GM21619 (cell line): ENCODE results near the gene SLC25A31.

Experiments used
- ATAC-seq: cut with Tn5 transposase; IDR thresholded peaks from one replicate; pipeline ENCODE4 v1.9.1; 2021; ENCODE audit not compliant: unreplicated experiment

Gene SLC25A31

DNA sequence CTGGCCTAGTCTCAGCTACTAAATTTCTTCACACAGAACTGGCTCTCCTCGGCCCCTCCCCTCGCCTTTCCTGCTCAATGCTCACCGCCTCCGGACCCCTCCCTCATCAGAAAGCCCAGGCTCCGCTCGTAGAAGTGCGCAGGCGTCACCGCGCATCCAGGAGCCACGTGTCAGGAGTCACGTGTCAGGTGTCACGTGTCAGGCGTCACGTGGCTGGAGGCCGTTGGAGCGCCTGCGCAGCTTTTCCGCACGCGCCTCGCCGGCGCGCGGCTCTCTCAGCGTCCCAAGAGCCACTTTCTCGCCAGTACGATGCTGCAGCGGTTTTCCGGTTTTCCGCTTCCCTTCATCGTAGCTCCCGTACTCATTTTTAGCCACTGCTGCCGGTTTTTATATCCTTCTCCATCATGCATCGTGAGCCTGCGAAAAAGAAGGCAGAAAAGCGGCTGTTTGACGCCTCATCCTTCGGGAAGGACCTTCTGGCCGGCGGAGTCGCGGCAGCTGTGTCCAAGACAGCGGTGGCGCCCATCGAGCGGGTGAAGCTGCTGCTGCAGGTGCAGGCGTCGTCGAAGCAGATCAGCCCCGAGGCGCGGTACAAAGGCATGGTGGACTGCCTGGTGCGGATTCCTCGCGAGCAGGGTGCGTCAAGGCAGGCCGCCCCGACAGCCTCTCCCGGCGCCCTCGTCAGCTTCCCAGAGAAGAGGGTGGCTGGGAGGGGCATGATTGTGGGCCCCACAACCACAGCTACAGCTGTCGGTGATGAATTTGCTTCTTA lies at the start of gene SLC25A31:
Gene SLC25A31 (plus strand): TSS at position 259 of the 772 bp plus-strand sequence. CDS start 146 bp downstream, at position 405.
- ATAC-seq = no peak

DNA sequence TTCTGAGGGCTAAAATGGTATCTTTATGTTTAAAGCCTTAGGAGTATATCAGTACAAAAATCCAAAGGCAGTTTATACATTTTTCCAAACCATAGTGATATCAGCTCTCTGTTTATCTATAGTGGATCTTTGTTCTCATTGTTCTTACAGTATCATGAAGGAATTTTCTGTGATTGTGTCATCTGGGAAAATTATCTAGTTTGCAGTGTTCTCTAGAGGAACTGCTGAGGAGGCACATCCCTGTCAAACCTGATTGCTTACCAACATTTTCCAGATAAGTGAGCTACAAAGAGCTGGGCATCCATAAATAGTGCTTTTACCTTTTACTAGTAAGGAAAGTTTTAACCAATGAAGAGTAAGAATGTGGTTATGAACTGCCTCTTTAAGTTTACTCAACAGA lies 44.9 kb upstream of the SLC25A31 start:
- ATAC-seq = no peak

DNA sequence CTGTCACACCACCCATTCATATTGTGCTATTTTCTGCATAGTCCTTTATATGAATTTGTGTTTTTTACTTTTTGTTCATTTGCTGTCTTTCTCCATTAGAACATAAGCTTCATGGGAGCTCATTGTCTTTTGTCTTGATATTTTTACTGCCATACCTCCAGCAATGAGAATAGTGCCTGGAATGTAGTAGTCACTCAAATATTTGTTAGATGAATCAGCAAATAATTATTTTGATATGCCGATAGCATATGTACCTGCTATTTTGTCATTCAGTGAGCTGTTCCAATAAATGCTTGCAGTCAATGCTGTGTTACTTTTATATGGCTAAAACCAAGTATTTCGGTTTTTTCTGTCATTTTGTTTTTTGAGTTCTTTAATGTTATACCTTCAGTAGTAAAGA lies 43.5 kb upstream of the SLC25A31 start:
- ATAC-seq = no peak

DNA sequence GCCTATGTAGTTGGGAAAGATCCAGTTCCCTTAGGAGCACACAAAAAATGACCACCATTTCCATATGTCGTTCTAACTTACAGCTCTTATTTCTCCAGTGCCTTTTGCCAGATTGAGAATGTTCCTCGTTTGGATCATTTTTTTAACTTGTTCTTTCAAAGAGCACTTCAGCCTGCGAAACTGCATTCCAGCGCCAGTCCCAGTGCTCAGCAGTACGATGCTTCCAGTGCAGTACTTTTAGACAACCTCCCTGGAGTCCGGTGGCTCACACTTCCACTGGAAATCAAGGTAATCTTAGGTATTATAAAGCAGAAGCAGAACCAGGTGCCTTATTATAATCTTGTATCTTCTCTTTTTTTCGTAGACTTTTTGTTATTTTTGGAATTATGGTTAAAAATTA lies 42.6 kb upstream of the SLC25A31 start:
- ATAC-seq = no peak

DNA sequence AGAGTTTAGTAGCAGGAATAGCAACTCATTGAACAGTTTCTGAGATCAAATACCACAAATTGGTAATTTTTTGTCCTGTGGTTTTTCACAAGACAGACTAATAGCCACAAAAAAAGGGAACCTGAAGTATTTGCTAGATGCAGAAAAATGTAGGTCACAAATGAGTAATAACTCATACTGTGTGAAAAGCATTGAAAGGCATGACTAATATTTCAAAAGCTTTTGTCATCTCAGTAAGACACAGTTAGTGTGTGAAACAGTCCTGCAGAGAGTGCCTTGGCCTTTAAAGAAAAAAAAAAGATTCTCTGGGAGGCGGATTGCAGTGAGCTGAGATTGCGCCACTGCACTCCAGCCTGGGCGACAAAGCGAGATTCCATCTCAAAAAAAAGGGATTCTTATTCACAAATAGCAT lies 31.4 kb upstream of the SLC25A31 start:
- ATAC-seq = peak; percentile 100

DNA sequence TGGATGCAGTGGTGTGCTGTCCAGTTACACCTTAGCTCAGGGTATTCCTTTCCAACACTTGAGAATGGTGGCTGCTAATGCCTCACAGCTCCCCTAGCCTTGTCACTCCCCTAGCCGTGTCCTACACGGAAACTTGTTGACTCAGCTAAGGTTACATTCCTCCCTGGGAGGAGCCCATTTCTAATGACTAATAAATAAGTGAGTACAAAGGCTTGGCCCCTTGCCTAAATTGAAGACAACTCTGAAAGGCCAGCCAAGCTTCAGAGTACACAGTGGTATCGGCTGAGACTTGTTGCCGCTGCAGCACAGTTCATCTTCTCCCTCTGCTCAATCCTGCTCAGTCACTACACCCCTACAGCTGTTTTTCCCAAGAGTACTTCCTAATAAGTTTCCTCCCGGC lies 21.2 kb upstream of the SLC25A31 start:
- ATAC-seq = no peak

DNA sequence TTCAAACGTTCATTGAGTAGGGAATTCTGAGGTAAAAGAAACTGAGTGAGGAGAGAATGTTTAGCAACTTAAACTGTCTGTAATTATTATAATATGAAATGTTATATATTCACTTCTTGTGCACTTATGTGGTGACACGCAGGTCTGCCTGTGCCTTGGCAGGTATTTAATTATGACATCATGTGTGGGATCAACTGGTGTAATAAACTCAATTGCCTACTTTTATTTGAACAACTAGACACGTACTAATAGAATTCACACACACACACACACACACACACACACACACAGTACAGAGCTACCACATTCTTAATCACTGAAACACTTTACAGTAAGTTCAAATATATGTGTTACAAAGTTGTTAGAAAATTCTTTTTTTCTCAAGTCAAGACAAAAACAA lies 20.7 kb upstream of the SLC25A31 start:
- ATAC-seq = no peak

DNA sequence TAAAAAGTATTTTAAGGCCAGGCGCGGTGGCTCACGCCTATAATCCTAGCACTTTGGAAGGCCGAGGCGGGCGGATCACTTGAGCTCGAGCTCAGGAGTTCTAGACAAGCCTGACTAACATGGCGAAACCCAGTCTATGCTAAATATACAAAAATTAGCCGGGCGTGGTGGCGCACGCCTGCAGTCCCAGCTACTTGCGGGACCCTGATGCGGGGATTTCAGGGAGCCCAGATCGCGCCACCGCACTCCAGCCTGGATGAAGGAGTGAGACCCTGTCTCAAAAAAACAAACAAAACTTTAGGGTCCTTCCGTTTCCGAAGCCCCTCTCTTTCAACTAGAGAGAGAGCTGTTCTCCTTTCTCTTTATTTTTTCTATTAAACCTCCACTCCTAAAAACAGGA lies 1.2 kb downstream of the SLC25A31 start:
- no peak for ATAC-seq

DNA sequence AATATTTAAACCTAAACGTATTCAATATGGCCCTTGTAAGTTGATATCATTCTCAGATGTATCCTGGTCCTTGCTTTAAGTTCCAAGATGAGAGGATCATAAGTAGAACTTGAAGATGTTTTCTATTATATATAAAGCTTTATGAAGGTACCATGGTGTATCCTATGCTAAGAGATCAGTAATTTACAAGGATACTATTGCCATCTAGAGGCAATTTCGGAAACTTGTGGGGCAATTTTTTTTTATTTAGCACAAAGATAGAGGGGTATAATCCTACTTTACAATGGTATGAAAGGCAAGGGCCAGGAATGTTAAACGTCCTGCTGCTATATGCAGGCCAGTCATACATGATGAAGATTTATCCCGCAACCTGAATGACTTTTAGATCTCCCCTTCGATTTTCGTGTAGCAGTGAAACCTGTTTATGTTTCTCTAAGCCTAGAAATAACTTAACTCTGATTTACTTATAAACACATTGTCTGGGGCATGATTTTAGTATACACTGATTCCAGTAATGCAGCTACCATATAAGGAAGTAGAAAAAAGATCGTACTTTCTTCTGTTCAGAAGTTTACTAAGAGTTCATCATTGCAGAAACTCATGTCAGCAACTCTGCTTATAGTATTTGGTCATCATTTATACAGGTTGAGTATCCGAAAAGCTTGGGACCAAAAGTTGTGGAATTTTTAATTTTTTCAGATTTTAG lies 2.6 kb downstream of the SLC25A31 start:
- no peak for ATAC-seq

DNA sequence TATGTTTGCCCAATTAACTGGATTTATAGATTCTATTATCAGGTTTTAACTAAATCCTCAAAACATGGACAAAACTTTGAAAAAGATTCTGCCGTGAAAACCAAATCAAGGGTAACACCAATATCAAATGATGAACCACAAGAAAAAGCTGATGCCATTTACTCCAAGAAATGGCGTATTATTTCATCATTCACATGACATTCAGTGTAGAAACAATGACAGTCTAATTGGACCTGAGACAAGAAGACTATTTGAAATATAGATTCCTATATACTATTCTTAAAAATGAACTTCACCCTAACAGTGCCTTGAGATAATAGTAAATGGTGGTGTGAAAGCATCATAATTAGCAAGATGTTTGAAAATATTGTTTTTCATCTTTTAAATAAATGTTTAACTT lies 4.8 kb downstream of the SLC25A31 start:
- ATAC-seq = no peak

DNA sequence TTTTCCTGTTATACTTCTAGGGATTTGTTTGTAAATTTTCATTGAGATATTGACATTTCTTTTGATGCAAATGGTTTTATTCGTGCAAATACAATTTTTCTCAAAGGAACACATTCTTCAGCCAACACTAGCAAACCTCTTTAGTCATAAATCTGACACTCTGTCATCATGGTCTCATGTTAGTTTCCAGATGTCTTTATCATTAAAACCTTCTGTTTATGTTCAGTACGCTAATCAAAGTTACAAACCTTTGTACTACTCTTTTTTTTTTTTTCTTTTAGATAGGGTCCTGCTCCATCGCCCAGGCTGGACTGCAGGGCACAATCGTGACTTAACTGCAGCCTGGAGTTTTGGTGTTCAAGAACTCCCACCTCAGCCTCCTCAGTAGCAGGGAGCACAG lies 7.1 kb downstream of the SLC25A31 start:
- ATAC-seq = no peak

DNA sequence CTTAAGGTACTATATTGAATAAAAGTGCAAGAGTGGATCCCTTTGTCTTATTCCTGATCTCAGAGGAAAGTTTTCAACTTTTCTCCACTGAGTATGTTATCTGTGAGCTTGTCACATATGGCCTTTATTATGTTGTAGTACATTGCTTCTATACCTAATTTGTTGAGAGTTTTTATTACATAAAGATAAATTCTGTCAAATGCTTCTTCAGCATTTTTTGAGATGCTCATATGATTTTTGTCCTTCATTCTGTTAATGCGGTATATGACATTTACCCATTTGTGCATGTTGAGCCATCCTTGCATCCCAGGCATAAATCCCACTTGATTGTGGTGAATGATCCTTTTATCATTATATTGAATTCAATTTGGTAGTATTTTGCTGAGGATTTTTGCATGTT lies 11.0 kb downstream of the SLC25A31 start:
- ATAC-seq = no peak

DNA sequence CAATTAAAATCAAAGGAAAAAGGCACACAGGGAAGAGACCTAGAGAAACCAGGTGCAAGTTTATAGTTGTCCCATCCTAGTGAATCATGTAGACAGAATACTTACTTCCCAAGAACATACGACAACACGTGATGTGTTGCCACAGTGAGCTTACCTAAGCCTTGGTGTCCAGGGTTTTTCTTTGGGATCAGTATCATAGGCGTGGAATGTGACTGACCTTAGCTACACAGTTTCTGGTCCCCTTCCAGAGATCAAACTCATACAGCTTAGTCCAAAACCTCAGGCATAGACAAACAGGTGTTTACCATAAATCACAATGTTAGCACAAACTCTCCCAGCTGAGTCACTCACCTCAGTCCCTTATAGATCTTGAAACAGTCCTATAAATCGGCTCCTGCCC lies 17.7 kb downstream of the SLC25A31 start:
- no peak for ATAC-seq

DNA sequence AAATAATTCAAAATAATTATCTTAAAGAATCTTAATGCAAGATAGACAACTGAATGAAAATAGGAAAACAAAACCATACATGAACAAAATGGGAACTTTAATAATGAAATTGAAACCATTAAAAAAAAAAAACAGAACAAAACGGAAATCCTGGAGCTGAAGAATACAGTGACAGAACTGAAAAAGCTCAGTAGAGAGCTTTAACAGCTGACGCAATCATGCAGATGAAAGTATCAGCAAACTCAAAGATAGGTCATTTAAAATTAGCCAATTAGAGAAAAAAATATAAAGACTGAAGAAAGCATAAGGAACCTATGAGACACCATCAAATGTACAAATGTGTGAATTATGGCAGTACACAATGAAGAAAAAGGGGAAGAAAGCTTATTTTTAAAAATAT lies 18.8 kb downstream of the SLC25A31 start:
- ATAC-seq = no peak

DNA sequence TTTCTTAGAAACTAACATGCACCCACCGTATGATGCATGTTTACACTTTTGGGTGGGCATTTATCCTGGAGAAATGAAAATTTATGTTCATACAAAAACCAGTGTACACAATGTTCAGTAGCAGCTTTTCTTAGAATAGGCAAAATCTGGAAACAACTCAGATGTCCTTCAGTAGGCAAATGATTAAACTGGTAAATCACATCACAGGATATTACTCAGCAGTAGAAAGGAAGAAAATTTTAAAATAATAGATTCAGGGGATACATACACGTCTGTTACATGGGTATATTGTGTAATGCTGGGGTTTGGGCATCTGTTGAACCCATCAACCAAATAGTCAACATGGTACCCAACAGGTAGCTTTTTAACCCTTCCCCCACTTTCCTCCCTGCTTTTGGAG lies 26.7 kb downstream of the SLC25A31 start:
- no peak for ATAC-seq

DNA sequence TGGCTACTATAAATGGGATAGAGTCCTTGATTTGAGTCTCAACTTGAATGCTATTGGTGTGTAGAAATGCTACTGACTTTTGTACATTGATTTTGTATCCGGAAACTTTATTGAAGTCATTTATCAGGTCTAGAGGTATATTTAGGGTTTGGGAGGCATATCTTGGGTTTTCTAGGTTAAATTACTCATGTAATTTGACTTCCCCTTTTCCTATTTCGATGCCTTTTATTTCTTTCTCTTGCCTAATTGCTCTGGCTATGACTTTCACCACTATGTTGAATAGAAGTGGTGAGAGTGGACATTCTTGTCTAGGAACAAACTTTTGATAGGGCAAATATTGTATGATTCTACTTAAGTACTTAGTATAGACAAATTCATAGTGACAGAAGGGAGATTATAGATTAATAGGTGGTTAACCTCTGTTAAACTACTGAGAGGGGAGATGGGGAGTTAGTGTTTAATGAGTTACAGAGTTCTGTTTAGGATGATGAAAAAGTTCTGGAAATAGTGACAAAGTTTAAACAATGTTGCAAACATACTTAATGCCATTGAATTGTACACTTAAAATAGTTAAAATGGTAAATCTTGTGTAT lies 29.1 kb downstream of the SLC25A31 start:
- peak; percentile 80 for ATAC-seq

DNA sequence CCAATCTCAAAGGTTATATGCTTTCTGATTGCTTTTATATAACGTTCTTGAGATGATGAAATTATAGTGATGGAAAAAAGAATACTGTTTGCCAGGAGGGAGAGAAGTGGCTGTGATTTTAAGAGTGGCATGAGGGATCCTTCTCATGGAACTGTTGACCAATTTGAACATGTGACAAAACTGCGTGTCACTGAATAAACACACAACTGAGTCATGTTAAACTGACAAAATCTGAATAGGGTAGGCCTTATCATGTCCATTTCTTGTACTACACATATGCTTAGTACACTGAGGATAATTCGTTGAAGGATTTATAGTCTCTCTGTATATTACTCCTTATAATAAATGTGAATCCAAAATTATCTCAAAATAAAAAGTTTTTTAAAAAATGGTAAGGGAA lies 29.7 kb downstream of the SLC25A31 start:
- ATAC-seq = no peak

DNA sequence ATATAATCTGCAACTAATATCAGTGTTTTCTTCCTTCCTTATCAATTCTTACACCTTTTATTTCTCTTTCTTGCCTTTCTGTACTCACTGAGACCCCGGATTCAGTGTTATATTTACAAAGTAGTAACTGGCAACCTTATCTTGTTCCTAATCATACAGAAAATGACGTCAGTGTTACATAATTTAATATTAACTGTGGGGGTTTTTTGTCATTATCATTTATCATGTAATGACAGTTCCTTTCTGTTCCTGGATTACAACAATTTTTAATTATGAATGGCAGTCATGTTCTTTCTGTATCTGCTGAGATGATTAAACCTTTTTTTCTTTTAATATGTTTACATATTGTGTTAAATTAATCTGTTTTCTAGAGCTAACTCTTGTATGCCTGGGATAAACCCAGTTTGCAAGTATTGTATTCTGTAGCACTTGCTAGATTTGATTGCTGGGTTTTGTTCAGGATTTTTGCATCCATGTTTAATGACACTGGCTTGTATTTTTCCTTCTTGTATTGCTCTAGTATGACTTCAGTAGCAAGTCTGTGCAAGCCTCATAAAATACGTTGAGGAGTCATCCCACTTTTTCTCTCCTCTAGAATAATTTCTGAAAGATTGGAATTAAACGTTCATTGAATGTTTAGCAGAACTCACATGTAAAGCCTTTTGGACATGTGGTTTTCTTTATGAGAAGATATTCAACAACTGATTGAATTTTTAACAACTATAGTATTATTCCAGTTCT lies 41.5 kb downstream of the SLC25A31 start:
- ATAC-seq = no peak

DNA sequence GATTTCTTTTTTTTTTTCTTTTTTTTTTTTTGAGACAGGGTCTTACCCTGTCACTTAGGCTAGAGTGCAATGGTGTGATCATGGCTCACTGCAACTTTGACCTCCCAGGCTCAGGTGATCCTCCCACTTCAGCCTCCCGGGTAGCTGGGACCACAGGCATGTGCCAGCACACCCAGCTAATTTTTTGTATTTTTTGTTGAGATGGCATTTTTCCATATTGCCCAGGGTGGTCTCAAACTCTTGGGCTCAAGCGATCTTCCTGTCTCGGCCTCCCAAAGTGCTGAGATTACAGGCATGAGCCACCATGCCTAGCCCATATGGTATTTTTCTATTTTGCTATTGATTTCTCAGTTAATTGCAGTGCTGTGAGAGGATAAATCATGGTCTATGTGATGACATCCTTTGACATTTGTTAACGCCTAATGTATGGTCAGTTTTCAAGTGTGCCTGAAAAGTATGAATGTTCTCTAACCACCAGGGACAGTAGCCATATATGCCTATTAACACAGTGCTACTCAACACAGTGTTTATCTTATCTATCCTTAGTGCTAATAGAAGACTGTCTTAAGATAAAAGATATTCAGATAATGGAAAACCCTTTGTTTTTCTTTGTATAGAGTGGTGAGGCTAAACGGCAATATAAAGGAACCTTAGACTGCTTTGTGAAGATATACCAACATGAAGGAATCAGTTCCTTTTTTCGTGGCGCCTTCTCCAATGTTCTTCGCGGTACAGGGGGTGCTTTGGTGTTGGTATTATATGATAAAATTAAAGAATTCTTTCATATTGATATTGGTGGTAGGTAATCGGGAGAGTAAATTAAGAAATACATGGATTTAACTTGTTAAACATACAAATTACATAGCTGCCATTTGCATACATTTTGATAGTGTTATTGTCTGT lies 42.8 kb downstream of the SLC25A31 start:
- no peak for ATAC-seq

DNA sequence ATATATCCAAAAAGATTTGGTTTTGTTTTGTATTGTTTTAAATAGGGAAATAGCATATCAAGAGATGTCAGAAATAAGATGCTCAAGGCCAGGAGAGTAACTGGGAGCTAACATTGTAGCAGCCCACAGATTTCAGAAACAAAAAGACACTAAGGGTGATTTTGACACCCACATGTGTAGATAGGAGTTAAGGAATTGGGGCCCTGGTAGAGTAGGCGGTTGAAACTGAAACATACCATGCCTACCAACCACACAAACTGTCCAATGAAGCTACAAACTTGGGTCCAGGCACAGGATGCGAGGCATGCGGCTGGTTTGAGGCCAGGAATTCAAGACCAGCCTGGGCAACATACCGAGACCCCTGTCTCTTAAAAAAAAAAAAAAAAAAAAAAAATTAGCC lies 45.6 kb downstream of the SLC25A31 start:
- no peak for ATAC-seq

DNA sequence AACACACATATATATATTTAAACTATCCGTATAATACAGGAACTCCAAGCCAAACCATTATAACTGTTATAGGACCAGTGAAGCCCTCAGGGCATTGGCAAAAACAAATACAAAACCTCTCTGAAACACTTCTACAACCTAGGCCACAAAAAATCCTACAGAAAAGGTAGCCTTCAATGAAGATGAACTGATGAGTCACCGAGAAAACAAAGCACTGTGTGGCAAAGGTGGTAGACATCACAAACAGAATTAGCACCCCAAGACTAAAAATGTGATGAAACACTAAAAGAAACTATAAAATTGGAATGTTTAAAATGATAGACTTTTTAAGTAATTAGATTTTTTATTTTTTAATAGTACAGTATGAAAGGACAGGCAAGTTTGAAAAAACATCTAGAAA lies 46.4 kb downstream of the SLC25A31 start:
- no peak for ATAC-seq
